ENCODE measurements around the gene MRAS.

GRCh38 chr3:138451595-138452162 lies 103.3 kb downstream of the MRAS start:
- no peak for TF ChIP-seq CTCF (conservative IDR thresholded peaks at IDR 0.05 in 1 of 2, IDR thresholded peaks at IDR 0.05 in 1 of 2; ENCODE audit: extremely low read depth in 1 of 2, insufficient read depth in 1 of 2, low read depth in 1 of 2, low read length in 2 of 2)
- no peak for TF ChIP-seq EZH2 (IDR thresholded peaks at IDR 0.05; ENCODE audit: borderline replicate concordance, low read length)

Measured in mammary epithelial cell (primary cell).